IMR-90 (cell line): ENCODE data around the gene TLR9.

Experiments
- MAFK ChIP-seq: IDR thresholded peaks from 2 replicates; pipeline ENCODE4 v1.6.1; 2012; ENCODE audit warnings: low read depth, low read length, improper control_type of control experiment
- POLR2A ChIP-seq: IDR thresholded peaks from 2 replicates; pipeline ENCODE4 v1.6.1; 2012; ENCODE audit warnings: mild to moderate bottlenecking, low read depth, low read length
- RFX5 ChIP-seq: IDR thresholded peaks from 2 replicates; pipeline ENCODE4 v1.8.0; 2012; ENCODE audit warnings: low read depth, mild to moderate bottlenecking, low read length, moderate library complexity
- SMC3 ChIP-seq: fragments of 150-350 bp; IDR thresholded peaks from 2 replicates; pipeline ENCODE4 v1.6.1; 2016; ENCODE audit warnings: low read depth, mild to moderate bottlenecking, antibody characterized with exemption, low read length, moderate library complexity
- TF ChIP-seq, protein P1 (sequence below): conservative IDR thresholded peaks from 2 replicates; pipeline ENCODE4 v1.5.1; 2012; ENCODE audit warnings: mild to moderate bottlenecking, low read depth, low read length, improper control_type of control experiment

DNA sequence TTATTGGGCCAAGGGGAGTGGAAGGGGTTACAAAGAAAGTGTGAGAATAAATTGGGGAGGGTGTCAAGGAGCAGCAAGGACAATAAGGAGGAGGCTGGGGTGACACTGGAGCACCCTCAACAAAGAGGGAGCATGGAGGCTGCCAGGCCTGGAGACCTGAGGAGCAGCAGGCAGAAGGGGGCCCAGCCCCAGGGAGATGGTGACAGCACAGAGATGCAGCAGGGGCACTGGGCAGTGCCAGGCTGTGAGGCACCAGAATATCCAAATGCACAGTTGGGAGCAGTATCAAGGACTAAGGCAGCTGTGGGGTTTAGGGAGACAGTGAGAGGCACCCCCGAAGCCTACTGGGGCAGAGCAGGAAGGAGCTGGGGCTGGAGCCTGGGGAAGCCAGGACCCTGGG, 46.9 kb downstream of the TLR9 start:
- TF ChIP-seq, protein P1, sequence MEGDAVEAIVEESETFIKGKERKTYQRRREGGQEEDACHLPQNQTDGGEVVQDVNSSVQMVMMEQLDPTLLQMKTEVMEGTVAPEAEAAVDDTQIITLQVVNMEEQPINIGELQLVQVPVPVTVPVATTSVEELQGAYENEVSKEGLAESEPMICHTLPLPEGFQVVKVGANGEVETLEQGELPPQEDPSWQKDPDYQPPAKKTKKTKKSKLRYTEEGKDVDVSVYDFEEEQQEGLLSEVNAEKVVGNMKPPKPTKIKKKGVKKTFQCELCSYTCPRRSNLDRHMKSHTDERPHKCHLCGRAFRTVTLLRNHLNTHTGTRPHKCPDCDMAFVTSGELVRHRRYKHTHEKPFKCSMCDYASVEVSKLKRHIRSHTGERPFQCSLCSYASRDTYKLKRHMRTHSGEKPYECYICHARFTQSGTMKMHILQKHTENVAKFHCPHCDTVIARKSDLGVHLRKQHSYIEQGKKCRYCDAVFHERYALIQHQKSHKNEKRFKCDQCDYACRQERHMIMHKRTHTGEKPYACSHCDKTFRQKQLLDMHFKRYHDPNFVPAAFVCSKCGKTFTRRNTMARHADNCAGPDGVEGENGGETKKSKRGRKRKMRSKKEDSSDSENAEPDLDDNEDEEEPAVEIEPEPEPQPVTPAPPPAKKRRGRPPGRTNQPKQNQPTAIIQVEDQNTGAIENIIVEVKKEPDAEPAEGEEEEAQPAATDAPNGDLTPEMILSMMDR, result no peak
- TF ChIP-seq POLR2A (no peak), SMC3 (no peak), RFX5 (no peak), MAFK (no peak)
